ENCODE results near the gene FUCA1. TPM values are rescaled to one million over a fixed set of nuclear protein-coding genes. Genes with fewer than 3 reads are reported as not detected.
"Not testable (repeated sequence)": the region's sequence is repeated elsewhere in the genome, so short reads cannot be mapped to it uniquely, and the experiment has no call there.

FUCA1 gene
- total RNA-seq, 1 donor from 2014 or later, result 8.8 TPM

DNA sequence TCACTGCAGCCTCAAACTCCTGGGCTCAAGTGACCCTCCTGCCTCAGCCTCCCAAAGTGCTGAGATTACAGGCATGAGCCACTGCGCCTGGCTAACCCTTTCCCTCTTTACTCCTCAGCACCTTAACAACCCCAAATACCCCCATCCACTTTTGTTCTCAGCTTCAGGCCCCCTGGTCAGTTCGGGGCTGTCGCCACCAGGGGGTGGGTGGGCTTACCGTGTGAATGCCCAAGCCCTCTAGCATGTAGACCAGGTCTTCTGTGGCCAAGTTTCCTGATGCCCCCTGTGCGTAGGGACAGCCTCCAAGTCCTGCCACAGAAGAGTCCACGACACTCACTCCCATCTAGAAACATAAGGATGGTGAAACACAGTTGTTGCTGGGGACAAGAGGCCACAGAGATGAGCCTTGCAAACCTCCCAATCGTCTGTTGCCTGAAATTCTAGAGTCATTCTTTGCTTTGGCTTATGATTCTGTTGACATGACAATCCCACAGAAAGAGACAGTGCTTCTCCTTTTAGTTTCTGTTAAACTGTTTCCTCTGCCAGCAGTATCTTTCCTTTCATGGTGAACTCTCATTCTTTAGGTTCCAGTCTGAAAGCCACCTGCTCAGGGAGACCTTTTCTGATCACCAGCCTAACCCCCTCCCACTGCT lies 63.8 kb downstream of the FUCA1 start:
- Mint-ChIP-seq H3K9me3 (ENCODE audit: unreplicated experiment) (peaks cover 5% of the 10 kb centered on the region), H3K36me3 (ENCODE audit: unreplicated experiment) (no peaks in the 10 kb centered on the region), H3K27ac (ENCODE audit: unreplicated experiment) (no peak overlapping the region), H3K4me1 (ENCODE audit: low read depth, unreplicated experiment) (peaks cover 2% of the 10 kb centered on the region), H3K4me3 (ENCODE audit: unreplicated experiment) (no peak overlapping the region), H3K27me3 (ENCODE audit: unreplicated experiment) (peaks cover 2% of the 10 kb centered on the region)
- peak; percentile 54 for TF ChIP-seq CTCF (IDR thresholded peaks at IDR 0.05; ENCODE audit: partially characterized antibody, unreplicated experiment)
- peak; percentile 58 for DNase-seq

DNA sequence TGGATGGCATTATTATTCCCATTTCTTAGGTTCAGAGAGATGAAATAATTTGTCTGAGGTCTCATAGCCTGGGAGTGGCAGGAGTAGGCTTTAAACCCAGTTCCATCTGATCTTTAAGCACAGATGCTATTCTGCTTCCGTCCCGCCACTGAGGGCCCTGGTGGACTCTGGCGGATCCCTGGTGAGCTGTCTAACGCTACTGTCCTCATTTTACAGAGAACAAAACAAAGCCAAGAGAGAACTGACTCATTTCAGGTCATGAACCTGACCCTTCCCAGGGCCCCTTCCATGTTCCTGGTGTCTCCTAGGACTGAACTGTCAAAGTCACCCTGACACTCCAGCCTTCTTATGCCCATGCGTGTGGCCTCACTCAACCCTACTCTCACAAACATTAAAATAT lies 64.4 kb downstream of the FUCA1 start:
- Mint-ChIP-seq H3K36me3 (ENCODE audit: unreplicated experiment) (no peaks in the 10 kb centered on the region), H3K27ac (ENCODE audit: unreplicated experiment) (no peak overlapping the region), H3K9me3 (ENCODE audit: unreplicated experiment) (peaks cover 5% of the 10 kb centered on the region), H3K4me3 (ENCODE audit: unreplicated experiment) (no peak overlapping the region), H3K4me1 (ENCODE audit: low read depth, unreplicated experiment) (peaks cover 2% of the 10 kb centered on the region), H3K27me3 (ENCODE audit: unreplicated experiment) (peaks cover 2% of the 10 kb centered on the region)
- DNase-seq, result no peak
- no peak for TF ChIP-seq CTCF (IDR thresholded peaks at IDR 0.05; ENCODE audit: partially characterized antibody, unreplicated experiment)

DNA sequence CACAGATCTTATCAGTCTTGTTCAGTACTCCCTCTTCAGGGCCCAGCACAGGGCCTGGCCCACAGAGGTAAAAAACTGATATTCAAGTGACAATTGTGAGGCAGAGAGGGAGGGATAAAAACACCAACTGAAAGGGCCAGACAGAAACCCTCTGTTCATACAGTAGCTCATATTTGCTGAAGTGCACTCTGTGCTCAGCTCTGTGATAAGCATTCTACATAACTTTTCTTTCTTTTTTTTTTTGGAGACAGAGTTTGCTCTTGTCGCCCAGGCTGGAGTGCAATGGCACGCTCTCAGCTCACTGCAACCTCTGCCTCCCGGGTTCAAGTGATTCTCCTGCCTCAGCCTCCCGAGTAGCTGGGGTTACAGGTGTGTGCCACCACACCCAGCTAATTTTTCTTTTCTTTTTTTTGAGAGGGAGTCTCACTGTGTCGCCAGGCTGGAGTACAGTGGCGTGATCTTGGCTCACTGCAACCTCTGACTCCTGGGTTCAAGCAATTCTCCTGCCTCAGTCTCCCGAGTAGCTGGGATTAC lies 65.2 kb downstream of the FUCA1 start:
- not testable (repeated sequence) for H3K36me3 Mint-ChIP-seq (ENCODE audit: unreplicated experiment); H3K27ac Mint-ChIP-seq (ENCODE audit: unreplicated experiment); H3K9me3 Mint-ChIP-seq (ENCODE audit: unreplicated experiment); H3K27me3 Mint-ChIP-seq (ENCODE audit: unreplicated experiment); DNase-seq; H3K4me3 Mint-ChIP-seq (ENCODE audit: unreplicated experiment); H3K4me1 Mint-ChIP-seq (ENCODE audit: low read depth, unreplicated experiment)

DNA sequence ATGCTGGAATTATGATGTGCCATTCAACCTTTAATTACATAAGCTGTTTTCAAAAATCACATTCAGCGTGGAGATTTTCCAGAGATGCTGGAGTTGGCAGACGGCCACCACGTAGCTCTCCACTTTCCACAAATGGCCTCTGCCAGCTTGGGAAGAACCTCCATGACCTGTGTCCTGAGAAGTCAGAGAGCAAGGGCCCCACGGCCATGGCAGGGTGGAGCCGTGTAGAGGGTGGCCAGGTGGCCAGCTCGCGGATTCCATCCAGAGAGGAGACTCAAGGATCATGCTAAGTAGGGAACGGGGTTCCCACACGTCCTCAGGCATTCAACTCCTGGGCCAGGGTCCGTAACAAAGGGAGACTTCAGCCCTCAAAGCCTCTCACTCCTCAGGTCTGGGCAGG lies 66.2 kb downstream of the FUCA1 start:
- no peak for DNase-seq
- H3K4me1 Mint-ChIP-seq (ENCODE audit: low read depth, unreplicated experiment), result peaks cover 2% of the 10 kb centered on the region
- H3K27me3 Mint-ChIP-seq (ENCODE audit: unreplicated experiment), result peaks cover 2% of the 10 kb centered on the region
- TF ChIP-seq CTCF (IDR thresholded peaks at IDR 0.05; ENCODE audit: partially characterized antibody, unreplicated experiment), result no peak
- H3K27ac Mint-ChIP-seq (ENCODE audit: unreplicated experiment), result no peak overlapping the region
- no peaks in the 10 kb centered on the region for H3K36me3 Mint-ChIP-seq (ENCODE audit: unreplicated experiment)
- peaks cover 5% of the 10 kb centered on the region for H3K9me3 Mint-ChIP-seq (ENCODE audit: unreplicated experiment)
- H3K4me3 Mint-ChIP-seq (ENCODE audit: unreplicated experiment), result peak overlapping the region; percentile 46

DNA sequence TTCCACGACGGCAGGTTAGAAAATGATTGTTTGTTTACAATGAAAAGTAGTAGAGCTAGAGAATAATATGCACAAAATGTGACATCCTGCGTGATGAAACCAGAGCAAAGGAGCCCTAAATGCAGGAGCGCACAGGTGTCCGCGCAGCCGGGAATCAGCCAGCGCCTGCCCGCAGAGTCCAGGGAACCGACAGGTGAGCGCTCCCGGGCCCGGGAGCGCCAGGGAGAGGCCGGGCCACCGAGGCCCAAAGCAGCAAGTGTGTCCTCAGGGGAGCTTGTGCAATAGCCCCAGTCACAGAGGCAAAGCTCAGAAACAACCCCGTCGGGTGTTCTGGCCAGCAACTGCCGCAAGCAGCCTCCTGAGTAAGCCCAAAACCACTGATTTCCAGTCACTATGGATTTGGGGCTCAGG lies 66.7 kb downstream of the FUCA1 start:
- no peak for TF ChIP-seq CTCF (IDR thresholded peaks at IDR 0.05; ENCODE audit: partially characterized antibody, unreplicated experiment)
- peaks cover 2% of the 10 kb centered on the region for H3K4me1 Mint-ChIP-seq (ENCODE audit: low read depth, unreplicated experiment)
- H3K9me3 Mint-ChIP-seq (ENCODE audit: unreplicated experiment), result peaks cover 5% of the 10 kb centered on the region
- H3K27me3 Mint-ChIP-seq (ENCODE audit: unreplicated experiment), result peaks cover 2% of the 10 kb centered on the region
- H3K4me3 Mint-ChIP-seq (ENCODE audit: unreplicated experiment), result peak overlapping the region; percentile 91
- peak overlapping the region; percentile 48 for H3K27ac Mint-ChIP-seq (ENCODE audit: unreplicated experiment)
- no peak for DNase-seq
- H3K36me3 Mint-ChIP-seq (ENCODE audit: unreplicated experiment), result no peaks in the 10 kb centered on the region

Measured in glutamatergic neuron (in vitro differentiated cells).